Measurements from ENCODE around the gene PITPNC1. TPM values are rescaled to one million over a fixed set of nuclear protein-coding genes. Genes with fewer than 3 reads are reported as not detected.

PITPNC1 gene
- total RNA-seq, 1 experiment from 2014 or later: 37.5 TPM

GRCh38 chr17:67642488-67642887, 265.4 kb downstream of the PITPNC1 start:
- Histone ChIP-seq H3K14ac (ENCODE audit: insufficient read depth, low read length) (no peak overlapping the region), H2AK5ac (ENCODE audit: insufficient read length, low read length) (no peak overlapping the region), H3K4ac (ENCODE audit: low read depth, low read length) (no peak overlapping the region), H4K20me1 (ENCODE audit: control insufficient read depth, insufficient read depth, insufficient read length) (no peaks in the 10 kb centered on the region), H3K23ac (ENCODE audit: insufficient read length, low read depth, low read length) (no peak overlapping the region), H4K5ac (ENCODE audit: insufficient read length, low read depth, low read length) (no peak overlapping the region), H2BK12ac (ENCODE audit: insufficient read length, low read depth, low read length) (no peak overlapping the region), H3K56ac (ENCODE audit: insufficient read length, low read depth, low read length) (no peak overlapping the region), H3K9me3 (ENCODE audit: control insufficient read depth, low read depth, low read length) (no peaks in the 10 kb centered on the region), H3K4me2 (ENCODE audit: insufficient read depth, insufficient read length, low read length) (no peak overlapping the region), H3K27me3 (ENCODE audit: insufficient read depth, low read length) (no peaks in the 10 kb centered on the region), H3K9ac (ENCODE audit: extremely low read depth, insufficient read length, low read length) (no peak overlapping the region), H2BK20ac (ENCODE audit: low read depth, low read length, poor library complexity, severe bottlenecking) (no peak overlapping the region), H3K4me1 (ENCODE audit: insufficient read depth, low read length) (no peaks in the 10 kb centered on the region; the same call in 1 of the 2 replicates), H3T11ph (ENCODE audit: low read length) (no peak overlapping the region), H2AFZ (ENCODE audit: low read length) (no peak overlapping the region), H2BK15ac (ENCODE audit: low read depth, low read length) (no peak overlapping the region), H3K79me1 (ENCODE audit: insufficient read depth, low read depth, low read length, poor library complexity, severe bottlenecking) (no peaks in the 10 kb centered on the region), H4K91ac (ENCODE audit: insufficient read length, low read depth, low read length) (no peak overlapping the region), H4K8ac (replicated peaks; ENCODE audit: insufficient read length, low read depth, low read length) (no peak overlapping the region), H3K18ac (ENCODE audit: insufficient read length, low read depth, low read length) (no peak overlapping the region), H3K79me2 (ENCODE audit: insufficient read depth, low read length) (no peaks in the 10 kb centered on the region), H3K23me2 (ENCODE audit: insufficient read length, low read depth, low read length, poor library complexity, severe bottlenecking) (no peaks in the 10 kb centered on the region), H2BK120ac (ENCODE audit: low read depth, low read length, poor library complexity, severe bottlenecking) (no peak overlapping the region), H3K27ac (ENCODE audit: insufficient read length, low read depth, low read length) (no peak overlapping the region), H2BK5ac (ENCODE audit: insufficient read length, low read length) (no peak overlapping the region)
- Mint-ChIP-seq H3K36me3 (ENCODE audit: insufficient read depth in 1 of 3, low read depth in 3 of 3) (peaks cover 0 to 6% (median 0%) of the 10 kb centered on the region in 3 experiments; a peak in 4 of 7 replicates), H3K27ac (no peak overlapping the region), H3K4me3 (no peak overlapping the region), H3K9me3 (no peaks in the 10 kb centered on the region), H3K27me3 (ENCODE audit: low read depth) (no peaks in the 10 kb centered on the region), H3K4me1 (peaks cover 3 to 5% of the 10 kb centered on the region in 2 experiments; a peak in 2 of 4 replicates)
- no CpG with 5 or more reads among the region's 5 CpGs for WGBS (ENCODE audit: extremely low coverage, insufficient read length, low lambda C conversion rate)
- TF ChIP-seq CTCF (conservative IDR thresholded peaks at IDR 0.05): no peak
- no peak for DNase-seq

All from H9 (cell line).